Stimulated activated CD8-positive, alpha-beta memory T cell treated with anti-CD3 and anti-CD28 coated beads, Interleukin-2, amount 100 ng/mL, for 48 hours (primary cell): ENCODE measurements around the gene STK32B.

Experiments
- DNase-seq, 2 donors: peaks; one replicate each; pipeline ENCODE4 v3.0.0-alpha.2; 2020; ENCODE audit warnings: low read depth in 2 of 2

The STK32B gene

DNA sequence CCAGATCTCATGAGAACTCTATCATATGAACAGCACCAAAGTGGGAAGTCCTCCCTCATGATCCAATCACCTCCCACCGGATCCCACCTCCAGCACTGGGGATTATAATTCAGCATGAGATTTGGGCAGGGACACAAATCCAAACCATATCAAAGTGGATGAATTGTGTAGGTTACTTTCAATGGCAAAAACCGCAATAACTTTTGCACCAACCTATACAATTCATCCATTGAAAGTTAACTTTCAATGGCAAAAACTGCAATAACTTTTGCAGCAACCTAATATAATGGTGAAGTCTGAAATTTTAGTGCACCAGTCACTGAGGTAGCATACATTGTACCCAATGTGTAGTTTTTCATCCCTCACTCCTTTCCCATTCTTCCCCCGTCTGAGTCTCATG is 16.6 kb downstream of the STK32B start:
- no peak for DNase-seq

DNA sequence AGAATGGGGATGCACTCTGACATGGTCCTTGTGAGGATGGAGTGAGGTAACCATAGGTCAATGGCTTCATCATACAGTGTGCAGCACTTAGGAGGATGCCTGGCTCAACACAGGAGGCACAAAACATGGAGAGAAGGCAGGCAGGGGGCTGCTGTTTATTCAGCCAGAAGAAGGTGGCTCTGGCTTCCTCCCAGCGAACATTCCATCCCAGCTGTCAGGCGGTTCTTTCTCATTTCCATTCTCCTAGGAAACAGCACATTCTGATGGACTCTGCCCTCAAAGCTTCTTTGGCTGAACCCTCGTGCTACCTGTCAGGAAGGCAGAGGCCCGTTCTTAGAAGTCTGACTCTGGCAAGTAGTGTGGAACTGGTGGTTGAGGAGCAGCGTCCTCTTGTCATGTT is 18.6 kb downstream of the STK32B start:
- DNase-seq = no peak

DNA sequence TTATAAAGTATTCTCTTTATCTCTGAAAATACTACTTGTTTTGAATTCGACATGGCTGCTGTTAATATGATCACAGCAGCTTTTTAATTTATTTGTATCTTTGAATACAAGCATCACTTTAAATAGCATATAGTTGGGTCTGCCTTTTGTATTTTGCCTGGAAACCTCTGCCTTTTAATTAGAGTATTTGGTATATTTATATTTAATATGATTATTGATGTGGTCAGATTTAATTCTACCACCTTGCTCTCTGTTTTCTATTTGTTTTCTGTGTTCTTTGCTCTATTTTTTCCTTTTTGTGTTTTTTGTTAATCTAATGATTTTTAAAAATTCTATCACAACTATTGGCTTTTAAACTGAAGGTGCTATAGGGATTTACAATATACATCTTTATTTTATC is 21.7 kb downstream of the STK32B start:
- no peak for DNase-seq

DNA sequence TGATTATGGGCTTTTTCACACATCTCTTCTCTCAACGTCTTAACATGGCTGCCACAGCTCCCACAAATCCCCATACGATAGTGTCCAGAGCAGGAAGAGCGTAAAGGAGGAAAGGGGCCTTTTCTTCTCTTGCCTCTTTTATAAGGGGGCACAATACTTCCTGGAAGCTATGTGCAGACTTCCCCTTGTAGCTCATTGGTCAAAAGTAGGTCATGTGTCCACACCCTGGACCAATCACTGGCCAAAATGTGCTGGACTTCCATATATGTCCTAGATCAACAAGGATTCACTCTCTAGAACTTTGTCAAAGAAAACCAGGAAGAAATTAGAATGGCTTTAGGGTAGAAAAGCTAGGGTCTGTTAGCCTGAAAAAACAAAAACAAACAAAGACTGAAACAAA is 26.7 kb downstream of the STK32B start:
- DNase-seq = no peak

DNA sequence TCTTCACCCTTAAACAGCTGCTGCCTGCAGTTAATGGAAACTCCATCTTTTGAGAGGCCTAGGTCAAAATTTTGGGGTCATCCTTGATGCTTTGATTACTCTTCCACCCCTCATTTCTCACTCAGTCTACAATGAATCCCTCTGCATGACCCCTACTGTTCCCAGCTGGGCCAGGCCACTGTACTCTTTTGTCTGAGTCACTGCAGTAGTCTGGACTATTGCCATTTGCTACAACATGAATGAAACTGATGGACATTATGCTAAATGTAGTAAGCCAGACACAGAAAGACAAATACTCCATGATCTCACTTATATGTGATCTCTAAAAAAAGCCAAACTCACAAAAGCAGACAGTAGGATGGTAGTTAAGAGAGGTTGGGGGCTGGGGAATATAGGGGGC is 28.3 kb downstream of the STK32B start:
- no peak for DNase-seq

DNA sequence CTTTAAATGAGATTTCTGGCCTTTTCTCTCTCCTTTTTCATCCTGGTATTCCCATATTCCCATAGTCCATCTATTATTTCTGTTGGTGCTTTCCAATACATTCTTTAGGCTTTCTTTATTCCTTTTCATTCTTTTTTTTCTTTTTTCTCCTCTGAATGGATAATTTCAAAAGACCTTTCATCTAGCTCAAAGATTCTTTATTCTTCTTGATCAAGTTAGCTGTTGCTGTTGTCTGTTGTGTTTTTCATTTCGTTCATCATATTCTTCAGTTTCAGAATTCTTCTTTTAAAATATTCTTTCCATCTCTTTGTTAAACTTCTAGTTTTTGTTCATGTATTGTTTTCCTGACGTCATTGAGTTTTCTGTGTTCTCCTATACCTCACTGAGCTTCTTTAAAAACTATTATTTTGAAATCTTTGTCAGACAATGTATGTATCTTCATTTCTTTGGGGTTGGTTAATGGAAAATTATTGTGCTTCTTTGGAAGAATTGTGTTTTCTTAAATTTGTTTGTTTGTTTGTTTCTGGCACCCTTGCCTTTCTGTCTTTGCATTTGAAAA is 30.2 kb downstream of the STK32B start:
- no peak for DNase-seq

DNA sequence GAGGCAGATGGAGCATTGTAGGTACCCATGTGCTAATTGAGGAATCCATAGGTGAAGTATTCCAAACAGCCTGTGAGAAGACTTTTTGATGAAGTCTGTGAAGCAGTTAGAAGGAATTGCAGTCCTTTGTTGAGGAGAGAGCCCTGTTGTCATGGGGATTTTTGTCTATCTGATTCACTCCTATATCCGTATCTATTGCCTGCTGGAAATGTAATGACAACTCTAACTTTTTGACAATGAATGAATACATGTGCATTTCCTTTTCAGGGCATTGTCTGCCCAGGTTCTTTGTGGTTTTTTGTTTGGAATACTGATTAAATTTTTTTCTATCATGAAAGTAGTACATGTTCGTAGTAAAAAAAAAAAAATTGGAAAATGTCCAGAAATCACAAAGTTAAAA is 31.1 kb downstream of the STK32B start:
- DNase-seq = no peak

DNA sequence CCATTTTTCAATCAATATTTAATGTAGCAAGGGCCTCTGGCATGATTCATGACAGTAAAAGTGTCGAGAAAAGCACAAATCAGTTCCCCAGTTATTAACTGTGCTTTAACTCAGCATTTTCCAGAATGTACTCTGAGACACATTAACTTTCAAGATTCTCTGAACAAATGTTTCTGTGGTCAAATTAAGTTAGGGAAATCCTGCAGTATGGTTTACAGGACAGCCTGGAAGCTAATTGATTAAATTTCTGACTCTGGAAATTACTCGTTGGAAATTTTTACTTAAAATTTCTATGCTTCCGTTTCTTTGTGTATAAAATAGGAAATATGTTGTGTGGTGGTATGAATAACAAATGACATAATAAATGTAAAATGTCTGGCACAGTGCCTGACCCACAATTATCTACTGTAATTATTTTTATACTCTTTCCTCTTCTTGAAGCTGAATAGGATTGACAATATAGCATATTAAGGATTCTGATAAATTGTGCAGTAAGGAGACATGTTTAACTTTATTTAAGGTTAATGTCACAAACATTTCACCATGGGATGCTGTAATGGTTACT is 33.7 kb downstream of the STK32B start:
- no peak for DNase-seq

DNA sequence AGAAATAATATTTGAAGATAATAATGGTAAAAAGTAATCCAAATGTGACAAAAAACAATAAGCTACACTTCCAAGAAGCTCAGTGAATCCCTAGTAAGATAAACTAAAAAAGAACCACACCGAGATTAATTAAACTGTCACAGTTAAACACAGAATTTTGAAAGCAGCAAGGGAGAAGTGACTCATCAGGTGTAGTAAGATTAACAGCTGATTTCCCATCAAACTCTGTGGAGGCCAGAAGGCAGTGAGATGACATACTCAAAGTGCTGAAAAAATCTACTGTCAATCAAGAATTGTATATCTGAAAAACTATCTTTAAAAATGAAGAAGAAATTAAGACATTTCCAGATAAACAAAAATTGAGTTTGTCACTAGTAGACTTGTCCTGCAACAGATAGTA is 35.3 kb downstream of the STK32B start:
- no peak for DNase-seq

DNA sequence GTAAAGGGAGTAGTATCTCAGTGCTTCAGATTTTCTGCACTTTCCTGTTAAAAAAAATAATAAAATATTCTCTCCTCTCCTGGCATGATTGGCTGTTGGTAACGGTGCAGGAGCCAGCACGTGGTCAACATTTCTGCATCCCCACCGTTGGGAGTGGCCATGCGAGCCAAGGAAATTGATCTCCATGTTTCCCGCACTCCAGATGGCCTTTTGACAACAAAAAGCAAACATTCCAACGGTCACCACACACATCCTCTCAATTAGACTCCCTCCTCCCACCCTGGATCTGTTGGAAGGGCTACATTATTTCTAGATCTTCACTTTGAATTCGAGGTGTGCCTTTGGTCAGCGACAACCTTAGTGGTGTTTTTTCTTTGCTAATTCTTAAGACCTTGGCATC is 45.0 kb downstream of the STK32B start:
- no peak for DNase-seq

DNA sequence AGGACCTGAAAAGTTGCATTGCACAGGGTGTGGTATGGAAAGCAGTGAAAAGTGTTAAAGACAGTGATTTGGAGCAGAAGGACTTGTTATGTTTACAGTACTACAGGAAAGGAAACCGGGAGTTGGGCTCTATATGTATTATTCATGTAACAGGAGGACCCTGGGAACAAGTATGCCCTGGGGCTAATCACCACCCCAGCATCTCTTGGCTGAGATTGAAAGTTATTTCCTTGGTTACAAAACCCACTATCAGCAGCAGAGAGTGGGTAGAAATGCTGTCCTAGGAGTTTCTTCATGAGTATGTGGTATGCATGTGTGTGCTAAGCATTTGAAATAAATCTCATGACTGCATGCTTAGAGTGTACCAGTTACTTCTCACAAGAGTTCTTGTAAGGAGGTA is 46.9 kb downstream of the STK32B start:
- no peak for DNase-seq

DNA sequence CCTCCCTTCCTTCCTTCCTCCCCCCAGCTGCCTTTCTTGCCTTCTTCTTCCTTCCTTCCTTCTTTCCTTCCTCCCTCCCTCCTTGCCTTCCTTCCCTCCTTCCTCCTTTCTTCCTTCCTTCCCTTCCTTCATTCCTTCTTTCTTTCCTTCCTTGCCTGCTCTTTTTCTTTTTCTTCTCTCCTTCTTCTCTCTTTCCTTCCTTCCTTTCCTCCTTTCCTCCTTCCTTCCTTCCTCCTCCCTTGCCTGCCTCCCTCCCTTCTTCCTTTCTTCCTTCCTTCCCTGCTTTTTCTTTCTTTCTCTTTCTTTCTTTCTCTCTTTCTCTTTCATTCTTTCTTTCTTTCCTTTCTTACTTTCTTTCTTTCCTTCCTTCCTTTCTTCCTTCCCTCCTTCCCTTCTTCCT is 49.1 kb downstream of the STK32B start:
- DNase-seq = no peak

DNA sequence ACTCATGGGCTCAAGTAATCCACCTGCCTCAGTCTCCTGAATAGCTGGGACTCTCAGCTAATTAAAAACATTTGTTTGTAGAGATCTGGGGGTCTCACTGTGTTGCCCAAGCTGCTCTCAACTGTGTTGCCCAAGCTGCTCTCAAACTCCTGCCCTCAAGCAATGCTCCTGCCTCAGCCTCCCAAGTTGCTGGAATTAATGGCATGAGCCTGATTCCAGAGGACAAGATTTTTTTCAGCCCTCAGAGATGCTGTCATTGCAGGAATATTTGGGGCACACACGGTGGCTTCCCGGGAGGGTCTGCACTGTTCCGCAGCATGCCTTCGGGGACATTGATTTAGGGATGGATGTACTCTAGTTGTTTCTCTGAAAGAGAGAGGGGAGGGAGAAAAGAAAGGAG is 49.7 kb downstream of the STK32B start:
- DNase-seq = no peak

DNA sequence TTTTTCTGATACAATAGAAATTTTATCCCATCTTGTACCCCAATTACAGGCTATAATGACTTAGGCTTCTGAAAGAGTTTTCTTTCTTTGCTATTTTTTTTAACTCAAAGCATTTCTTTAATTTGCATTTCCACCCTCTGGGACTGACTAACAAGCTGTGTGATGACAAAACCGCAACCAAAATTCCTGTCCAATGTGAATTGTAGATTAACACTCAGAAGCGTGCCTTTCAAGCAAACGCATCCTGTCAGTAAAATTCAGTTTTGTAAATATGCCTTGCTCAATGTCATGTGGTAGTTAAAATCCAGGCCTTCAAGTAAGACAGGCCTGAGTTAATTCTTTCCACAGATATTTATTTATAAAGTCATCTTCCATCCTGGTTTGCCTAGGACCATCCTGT is 50.3 kb downstream of the STK32B start:
- DNase-seq = no peak

DNA sequence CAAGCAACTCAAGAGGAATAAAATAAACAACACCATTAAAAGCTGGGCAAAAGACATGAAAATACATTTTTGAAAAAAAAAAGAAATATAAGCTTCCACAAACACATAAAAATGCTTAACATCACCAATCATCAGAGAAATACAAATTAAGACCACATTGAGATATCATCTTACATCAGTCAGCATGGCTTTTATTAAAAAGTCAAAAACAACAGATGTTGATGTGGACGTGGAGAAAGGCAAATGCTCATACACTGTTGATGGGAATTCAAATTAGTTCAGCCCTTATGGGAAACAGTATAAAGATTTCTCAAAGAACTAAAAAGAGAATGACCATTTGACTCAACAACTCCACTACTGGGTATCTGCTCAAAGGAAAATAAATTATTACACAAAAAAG is 59.6 kb downstream of the STK32B start:
- no peak for DNase-seq

DNA sequence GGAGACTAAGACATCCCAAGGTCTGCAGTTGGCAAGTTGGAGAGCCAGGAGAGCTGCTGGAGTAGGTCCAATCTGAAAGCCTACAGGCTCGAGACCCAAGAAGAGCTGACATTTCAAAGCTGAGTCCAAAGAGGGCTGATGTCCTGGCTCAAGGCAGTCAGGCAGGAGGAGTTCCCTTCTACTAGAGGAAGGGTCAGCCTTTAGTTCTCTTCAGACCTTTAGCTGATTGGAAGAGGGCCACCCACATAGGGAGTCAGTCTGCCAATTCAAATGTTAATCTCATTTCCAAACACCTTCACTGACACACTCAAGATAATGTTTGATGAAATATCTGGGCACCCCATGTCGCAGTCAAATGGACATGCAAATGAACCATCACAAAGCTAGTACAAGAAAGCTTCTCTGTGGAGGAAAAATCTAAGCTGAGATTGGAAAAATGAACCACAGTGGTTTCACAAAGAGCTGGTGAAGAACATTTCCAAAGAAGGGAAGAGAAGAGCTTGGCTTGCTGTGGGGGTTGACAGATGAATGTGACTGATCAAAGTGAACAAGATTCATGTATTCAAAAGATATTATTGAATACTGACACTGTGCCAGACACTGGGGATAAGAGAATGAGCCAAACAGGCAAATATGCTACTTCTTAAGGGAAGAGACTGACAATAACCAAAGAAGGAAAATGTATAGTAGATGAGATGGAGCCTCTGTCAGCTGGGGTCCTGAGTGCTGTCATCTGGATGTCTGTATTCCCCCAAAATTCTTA is 61.2 kb downstream of the STK32B start:
- no peak for DNase-seq

DNA sequence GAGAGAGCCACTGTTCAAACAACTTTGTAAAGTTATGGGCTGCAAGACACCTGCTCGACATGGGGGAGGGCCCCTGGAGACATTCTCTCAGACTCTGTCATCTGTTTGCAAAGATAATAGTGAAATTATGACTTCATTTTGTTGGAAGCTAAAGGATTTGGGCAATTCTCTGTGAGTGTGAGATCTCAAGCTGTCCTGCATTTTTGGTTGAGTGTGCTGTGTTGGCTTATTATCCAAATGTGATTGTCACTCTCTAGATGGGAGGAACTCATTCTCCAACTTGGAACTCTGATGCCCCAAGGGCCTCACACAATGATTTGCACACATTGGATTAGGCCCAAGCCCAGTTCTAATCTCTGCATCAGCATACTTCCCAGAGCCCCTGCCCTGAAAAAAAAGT is 63.7 kb downstream of the STK32B start:
- DNase-seq = no peak

DNA sequence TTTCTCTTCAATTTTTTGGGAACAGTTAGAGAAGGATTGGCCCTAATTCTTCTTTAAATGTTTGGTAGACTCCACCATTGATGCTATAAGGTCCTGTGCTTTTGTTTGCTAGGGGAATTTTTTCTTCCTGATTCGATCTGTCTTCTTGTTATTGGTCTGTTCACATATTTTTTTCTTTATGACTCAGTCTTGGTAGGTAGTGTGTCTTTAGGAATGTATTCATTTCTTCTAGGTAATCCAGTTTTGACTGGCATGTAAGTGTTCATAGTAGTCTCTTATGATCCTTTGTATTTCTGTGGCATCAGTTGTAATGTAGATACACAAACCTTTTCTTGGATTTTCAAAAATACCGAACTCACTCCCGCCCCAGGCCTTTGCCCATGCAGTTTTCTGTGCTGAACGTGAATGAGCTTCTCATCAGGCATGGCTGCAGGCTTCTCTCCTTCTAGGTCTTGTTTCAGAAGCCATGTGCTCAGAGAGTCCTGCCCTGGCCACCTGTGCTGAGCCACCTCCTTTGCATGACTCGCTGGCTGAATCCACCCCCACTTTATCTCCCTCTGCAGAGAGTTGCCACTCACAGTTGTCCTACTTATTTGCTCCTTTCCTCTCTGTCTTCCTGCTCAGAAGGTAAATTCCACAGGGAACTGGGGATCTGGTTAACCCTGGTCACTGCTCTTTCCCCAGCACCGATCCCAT is 67.0 kb downstream of the STK32B start:
- no peak for DNase-seq

DNA sequence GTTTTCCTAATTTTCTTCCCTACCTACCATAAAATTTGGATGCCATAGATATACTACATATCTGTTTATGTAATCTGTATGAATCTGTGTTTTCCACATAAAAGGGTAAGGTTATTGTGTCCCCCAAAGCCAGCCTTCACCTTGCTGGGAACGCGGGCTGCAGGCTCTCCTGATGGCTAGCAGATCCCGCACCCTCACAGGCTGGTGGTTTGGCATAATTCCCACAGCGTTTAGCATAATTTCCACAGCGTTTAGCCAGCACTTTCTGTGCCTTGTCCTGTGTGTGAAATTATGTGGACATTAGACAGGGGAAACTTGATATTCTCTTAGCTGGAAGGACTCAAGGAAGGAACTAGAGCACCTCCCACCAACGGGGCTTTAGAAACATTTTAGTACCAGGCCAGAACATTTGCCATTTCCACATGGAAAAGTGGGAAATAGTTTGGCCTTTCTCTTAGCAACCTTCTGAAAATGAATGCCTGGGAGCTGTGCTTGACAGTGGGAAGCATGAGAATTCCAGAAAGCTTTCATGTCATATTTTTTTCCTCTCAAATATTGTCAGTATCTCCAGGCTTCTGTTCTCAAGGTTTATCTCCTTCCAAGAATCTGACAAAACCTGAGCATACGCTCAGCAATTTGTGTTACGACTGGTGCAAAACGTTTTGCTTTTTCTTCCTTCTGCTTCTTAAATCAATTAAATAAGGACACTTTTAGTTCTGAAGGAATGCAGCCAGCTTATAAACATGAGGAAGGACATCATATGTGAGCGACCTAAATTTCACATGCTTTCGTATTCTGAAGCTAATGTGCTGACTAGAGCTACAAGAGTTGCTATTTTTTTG is 67.9 kb downstream of the STK32B start:
- no peak for DNase-seq

DNA sequence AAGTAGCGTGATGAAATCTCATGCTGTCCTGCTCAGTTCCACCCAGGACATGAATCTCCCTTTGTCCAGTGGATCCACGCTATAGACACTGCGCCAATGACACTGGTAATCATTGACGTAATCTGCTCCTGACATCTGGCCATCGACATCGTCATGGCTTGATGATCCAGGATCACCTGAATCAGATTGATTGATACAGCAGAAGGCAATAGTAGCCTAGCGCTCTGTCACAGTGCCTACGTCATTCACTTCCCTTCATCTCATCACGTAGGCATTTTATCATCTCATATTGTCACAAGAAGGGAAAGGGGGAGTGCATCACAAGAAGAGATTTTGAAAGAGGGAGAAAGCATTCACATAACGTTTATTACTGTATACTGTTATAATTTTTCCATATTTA is 68.8 kb downstream of the STK32B start:
- DNase-seq = no peak

DNA sequence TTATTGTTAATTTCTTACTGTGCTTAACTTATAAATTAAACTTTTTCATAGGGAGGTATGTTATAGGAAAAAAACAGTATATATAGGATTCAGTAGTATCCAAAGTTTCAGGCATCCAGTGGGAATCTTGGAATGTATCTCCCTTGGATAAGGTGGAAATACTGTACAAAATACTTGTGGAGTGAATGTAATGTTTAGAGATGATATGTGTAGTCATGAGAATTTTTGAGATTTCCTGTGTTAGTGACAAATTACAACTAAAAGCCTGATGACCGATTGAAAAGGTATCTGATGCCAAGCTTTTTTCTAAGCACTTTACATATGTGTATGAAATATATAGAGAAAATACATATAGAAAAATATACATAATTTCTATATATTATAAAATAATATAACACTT is 69.2 kb downstream of the STK32B start:
- DNase-seq = no peak

DNA sequence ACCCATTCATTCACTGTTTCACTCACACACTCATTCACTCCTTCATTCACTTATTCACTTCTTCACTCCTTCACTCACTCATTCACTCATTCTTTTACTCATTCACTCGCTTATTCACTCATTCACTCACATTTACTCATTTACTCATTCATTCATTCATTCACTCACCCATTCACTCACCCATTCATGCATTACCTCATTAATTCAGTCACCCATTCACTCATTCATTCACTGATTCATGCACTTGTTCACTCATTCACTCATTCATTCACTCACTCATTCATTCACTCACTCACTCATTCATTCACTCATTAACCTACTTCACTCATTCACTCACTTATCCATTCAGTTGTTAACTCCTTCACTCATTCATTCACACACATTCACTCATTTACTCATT is 70.8 kb downstream of the STK32B start:
- no peak for DNase-seq
